Measurements from ENCODE around the gene PAPOLB.

PAPOLB gene

DNA sequence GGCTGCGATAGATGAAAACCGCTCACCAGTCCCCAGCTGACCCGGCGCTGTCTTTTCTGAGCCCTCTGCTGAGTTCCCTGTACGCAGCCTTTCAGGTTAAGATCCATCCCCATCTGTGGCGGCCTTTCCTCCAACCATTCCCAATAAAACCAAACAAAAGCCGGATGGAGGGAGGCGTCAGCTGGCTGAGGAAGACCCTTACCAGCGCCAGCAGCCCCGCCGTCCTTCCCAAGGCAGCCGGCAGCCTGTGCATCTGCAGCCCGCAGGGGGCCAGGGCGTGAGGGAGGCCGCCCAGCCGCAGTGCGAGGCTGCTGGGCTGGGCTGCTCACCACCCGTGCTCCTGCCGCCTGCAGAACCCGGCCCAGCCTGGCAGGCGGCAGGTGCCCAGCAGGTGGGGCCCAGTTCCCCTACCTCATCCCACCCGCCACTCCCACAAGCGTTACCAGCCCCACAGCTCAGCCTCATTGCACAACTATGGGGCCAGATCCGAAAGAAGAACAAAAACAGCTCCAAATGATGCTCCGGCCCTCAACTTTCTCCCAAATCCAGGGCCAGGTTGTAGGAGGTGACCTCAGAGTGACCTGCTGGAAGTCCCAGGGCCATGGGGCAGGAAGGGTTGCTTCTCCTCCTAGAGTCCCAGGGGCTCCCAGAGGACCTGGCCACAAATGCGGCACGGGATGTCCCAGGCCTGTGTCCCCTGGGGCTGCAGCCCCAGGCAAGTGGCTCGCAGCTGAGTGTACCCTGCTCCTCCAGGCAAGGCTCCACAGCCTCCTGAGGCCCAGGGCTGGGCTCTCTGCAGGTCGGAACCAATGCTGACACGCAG is 23.8 kb downstream of the PAPOLB start:
- H3K4me3 ChIP-seq (ENCODE audit: low read depth, low read length) = no peak overlapping the region
- TF ChIP-seq, protein P1, sequence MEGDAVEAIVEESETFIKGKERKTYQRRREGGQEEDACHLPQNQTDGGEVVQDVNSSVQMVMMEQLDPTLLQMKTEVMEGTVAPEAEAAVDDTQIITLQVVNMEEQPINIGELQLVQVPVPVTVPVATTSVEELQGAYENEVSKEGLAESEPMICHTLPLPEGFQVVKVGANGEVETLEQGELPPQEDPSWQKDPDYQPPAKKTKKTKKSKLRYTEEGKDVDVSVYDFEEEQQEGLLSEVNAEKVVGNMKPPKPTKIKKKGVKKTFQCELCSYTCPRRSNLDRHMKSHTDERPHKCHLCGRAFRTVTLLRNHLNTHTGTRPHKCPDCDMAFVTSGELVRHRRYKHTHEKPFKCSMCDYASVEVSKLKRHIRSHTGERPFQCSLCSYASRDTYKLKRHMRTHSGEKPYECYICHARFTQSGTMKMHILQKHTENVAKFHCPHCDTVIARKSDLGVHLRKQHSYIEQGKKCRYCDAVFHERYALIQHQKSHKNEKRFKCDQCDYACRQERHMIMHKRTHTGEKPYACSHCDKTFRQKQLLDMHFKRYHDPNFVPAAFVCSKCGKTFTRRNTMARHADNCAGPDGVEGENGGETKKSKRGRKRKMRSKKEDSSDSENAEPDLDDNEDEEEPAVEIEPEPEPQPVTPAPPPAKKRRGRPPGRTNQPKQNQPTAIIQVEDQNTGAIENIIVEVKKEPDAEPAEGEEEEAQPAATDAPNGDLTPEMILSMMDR (IDR thresholded peaks at IDR 0.05; ENCODE audit: low read depth, low read length, missing control alignments) = no peak
- in situ Hi-C loops (cut with HindIII; ENCODE audit: low sequenced_read_pairs) = no loop called here
- DNase-seq (ENCODE audit: low read depth) = no peak

DNA sequence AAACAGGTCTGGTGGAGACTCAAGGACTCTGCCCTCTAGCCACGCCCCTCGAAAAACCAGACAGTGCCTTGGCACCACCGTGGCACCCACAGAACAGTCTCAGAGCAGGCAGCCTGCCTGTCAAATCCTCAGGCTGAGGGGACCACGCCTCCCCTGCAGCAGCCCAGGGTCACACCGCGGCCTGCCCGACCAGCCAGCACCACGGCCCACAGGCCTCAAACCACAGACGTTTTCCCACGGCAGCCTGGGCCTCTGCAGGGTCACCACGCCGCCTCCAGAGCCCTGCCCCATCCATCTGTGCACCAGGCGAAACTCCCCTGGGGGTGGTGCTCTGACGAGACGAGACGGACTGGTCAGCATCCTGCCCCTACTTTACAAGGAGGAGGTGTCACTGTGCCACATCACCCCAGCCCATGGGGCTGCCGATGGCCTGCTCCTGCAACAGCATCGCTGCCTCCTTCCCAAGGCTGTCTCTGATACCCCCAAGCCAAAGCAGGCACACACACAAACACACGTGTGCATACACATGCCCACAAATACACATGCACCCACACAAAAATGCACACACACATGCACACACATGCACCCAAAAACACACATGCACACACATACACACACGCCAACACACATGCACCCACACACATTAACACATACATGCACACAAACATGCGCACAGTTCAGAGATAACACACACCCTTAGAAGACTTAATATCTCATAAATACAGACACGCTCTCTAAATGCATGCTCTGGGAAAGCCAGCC is 24.6 kb downstream of the PAPOLB start:
- H3K4me3 ChIP-seq (ENCODE audit: low read depth, low read length) = no peak overlapping the region
- TF ChIP-seq, protein P1 (IDR thresholded peaks at IDR 0.05; ENCODE audit: low read depth, low read length, missing control alignments) = no peak
- no peak for DNase-seq (ENCODE audit: low read depth)
- in situ Hi-C loops (cut with HindIII; ENCODE audit: low sequenced_read_pairs) = no loop called here

DNA sequence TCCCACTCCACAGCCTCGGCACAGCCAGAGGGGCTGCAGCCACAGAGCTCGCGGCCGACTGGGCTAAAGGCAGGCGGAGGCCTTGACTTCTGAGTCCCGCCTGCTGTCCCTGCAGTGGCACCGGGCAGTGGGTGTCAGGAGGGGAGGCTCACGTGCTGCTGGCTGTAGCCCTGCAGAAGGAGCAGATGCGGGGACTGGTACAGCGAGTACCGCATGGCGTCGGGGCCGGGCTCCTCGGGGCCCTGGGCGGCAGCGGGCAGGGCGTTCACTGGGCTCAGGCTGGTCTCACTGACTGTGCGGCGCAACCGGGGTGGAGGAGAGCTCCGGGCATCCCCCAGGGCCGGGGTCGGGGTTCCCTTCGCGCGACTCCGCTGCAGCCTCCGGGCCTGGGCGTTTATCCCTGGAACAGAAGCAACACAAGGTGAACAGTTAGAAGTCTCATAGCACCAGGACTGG is 25.6 kb downstream of the PAPOLB start:
- in situ Hi-C loops (cut with HindIII; ENCODE audit: low sequenced_read_pairs) = no loop called here
- no peak for DNase-seq (ENCODE audit: low read depth)
- TF ChIP-seq, protein P1 (IDR thresholded peaks at IDR 0.05; ENCODE audit: low read depth, low read length, missing control alignments) = no peak
- H3K4me3 ChIP-seq (ENCODE audit: low read depth, low read length) = no peak overlapping the region

DNA sequence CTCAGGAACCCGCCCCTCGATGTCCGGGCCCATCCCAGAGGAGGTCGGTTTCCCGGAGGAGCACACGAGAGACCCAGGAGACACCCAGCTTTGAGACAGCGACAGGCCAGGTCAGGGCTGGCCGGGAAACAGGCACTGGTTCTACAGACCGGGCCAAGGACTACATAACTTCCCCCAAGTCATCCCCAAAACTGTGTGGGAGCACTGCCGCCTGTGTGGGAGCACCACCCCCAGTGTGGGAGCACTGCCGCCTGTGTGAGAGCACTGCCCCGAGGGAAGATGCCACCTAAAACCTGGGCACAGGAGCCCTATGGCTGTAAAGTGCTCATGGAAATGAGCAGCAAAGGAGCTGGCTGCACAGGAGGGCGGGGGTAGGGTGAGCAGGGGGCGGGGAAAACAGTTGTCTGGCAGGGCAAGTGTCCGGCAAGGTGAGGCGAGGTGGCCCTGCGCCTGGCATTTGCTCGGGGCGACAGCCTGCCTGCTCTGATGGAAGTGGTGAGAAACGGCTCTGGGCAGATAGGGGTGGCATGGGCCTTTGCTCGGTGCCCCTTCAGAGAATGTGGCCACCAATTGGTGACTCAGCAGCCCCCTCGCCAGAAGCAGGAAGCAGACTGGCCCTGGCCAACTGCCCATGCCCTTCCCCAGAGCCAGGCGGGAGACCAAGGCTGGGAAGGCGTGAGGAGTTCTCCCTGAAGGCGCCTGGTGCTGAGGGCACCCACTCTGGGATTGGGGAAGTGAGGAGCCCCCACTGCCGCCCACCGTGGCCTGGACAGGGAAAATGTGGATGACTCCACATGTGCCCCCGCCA is 26.2 kb downstream of the PAPOLB start:
- TF ChIP-seq, protein P1 (IDR thresholded peaks at IDR 0.05; ENCODE audit: low read depth, low read length, missing control alignments) = no peak
- in situ Hi-C loops (cut with HindIII; ENCODE audit: low sequenced_read_pairs) = no loop called here
- DNase-seq (ENCODE audit: low read depth) = no peak
- H3K4me3 ChIP-seq (ENCODE audit: low read depth, low read length) = no peak overlapping the region

DNA sequence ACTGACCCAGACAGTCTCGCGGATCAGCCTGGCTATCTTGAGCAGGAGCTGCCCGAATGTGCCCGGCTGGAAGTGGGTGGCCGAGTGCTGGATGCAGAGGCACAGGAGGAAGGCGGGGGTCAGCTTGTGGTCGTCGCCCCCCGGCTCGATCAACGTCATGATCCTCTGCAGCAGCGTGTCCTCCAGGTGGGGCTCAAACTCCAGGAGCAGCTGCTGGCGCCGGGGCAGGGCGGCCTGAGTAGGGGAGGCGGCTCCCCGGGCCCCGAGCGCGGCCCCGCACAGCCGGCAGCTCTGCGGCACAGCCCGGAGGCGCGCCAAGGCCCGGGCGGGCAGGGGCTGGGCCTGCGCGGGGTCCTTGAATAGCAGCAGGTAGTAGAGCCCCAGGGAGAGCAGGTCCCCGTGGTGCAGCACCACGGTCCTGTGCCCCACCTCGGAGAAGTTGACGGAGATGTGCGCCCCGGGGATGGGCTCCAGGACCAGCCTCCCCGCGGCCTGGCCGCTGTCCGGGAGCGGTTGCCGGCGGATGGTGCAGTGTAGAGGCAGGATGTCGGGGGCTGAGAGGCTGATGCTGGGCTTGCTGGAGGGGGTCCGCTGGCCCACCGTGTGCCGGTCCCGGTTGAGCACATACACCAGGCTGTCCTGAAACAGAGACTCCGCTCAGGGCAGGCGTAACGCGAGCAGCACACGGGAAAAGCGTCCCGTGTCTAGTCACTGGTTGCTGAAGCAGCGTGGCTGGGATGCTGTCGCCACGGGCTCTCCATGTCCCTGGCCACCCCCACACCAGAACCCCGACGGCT is 27.0 kb downstream of the PAPOLB start:
- no peak overlapping the region for H3K4me3 ChIP-seq (ENCODE audit: low read depth, low read length)
- DNase-seq (ENCODE audit: low read depth) = no peak
- TF ChIP-seq, protein P1 (IDR thresholded peaks at IDR 0.05; ENCODE audit: low read depth, low read length, missing control alignments) = no peak
- in situ Hi-C loops (cut with HindIII; ENCODE audit: low sequenced_read_pairs) = no loop called here
